Measurements from ENCODE around the gene FAM174C. TPM values are rescaled to one million over a fixed set of nuclear protein-coding genes. Genes with fewer than 3 reads are reported as not detected.

Gene FAM174C
- total RNA-seq, 1 experiment from 2014 or later = 59.4 TPM

DNA sequence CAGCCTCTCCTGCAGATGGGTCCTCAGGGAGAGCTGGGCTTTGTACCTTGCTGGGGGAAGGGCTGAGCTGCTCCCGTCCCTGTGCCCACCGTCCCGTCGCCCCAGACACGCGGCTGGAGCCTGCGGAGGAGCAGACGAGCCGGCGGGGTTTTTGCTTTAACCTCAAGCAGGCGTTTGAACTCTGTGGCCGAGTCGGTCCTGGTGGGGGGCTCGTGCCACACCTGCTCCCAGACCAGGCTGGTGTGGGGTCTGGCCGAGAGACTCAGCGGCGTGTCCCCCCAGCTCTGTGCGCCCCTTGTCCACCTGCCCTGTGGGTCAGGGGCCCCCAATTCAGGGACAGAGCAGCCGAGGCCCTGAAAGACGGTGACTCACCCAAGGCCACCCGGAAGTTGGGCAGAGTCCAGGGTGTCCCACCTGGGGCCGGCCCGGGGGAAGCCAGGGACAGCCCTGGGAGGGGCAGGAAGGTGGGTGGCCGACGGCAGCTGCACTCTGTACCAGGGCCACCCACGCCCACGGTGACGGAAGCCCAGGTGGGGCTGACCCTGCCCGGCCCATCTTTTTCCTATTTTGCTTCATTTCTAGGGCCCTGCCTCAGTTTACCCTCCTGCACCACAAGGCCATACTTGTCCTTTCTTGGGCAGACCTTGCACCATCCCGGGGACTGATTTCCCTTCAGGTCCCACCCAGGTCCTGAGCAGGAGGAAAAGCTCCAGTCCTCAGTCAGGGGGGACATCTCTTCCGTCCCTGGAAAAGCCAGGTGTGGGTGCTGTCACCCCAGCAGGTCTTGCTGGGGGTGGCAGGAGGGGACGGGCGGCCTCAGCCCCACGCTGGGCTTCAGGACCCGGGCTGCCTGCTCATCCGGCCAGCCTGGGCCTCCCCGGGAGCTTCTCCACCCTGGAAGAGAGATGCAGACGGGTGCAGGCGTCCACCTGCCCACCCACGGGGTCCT, 15.6 kb downstream of the FAM174C start (continued):
- TF ChIP-seq, protein P1, sequence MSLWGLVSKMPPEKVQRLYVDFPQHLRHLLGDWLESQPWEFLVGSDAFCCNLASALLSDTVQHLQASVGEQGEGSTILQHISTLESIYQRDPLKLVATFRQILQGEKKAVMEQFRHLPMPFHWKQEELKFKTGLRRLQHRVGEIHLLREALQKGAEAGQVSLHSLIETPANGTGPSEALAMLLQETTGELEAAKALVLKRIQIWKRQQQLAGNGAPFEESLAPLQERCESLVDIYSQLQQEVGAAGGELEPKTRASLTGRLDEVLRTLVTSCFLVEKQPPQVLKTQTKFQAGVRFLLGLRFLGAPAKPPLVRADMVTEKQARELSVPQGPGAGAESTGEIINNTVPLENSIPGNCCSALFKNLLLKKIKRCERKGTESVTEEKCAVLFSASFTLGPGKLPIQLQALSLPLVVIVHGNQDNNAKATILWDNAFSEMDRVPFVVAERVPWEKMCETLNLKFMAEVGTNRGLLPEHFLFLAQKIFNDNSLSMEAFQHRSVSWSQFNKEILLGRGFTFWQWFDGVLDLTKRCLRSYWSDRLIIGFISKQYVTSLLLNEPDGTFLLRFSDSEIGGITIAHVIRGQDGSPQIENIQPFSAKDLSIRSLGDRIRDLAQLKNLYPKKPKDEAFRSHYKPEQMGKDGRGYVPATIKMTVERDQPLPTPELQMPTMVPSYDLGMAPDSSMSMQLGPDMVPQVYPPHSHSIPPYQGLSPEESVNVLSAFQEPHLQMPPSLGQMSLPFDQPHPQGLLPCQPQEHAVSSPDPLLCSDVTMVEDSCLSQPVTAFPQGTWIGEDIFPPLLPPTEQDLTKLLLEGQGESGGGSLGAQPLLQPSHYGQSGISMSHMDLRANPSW (CRISPR knock-in tag; conservative IDR thresholded peaks at IDR 0.05; ENCODE audit: low read depth) = no peak
- TF ChIP-seq SOX15 (CRISPR knock-in tag; IDR thresholded peaks at IDR 0.05) = no peak
- TF ChIP-seq, protein P2, sequence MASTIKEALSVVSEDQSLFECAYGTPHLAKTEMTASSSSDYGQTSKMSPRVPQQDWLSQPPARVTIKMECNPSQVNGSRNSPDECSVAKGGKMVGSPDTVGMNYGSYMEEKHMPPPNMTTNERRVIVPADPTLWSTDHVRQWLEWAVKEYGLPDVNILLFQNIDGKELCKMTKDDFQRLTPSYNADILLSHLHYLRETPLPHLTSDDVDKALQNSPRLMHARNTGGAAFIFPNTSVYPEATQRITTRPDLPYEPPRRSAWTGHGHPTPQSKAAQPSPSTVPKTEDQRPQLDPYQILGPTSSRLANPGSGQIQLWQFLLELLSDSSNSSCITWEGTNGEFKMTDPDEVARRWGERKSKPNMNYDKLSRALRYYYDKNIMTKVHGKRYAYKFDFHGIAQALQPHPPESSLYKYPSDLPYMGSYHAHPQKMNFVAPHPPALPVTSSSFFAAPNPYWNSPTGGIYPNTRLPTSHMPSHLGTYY (CRISPR knock-in tag; IDR thresholded peaks at IDR 0.05) = no peak
- TF ChIP-seq, protein P3, sequence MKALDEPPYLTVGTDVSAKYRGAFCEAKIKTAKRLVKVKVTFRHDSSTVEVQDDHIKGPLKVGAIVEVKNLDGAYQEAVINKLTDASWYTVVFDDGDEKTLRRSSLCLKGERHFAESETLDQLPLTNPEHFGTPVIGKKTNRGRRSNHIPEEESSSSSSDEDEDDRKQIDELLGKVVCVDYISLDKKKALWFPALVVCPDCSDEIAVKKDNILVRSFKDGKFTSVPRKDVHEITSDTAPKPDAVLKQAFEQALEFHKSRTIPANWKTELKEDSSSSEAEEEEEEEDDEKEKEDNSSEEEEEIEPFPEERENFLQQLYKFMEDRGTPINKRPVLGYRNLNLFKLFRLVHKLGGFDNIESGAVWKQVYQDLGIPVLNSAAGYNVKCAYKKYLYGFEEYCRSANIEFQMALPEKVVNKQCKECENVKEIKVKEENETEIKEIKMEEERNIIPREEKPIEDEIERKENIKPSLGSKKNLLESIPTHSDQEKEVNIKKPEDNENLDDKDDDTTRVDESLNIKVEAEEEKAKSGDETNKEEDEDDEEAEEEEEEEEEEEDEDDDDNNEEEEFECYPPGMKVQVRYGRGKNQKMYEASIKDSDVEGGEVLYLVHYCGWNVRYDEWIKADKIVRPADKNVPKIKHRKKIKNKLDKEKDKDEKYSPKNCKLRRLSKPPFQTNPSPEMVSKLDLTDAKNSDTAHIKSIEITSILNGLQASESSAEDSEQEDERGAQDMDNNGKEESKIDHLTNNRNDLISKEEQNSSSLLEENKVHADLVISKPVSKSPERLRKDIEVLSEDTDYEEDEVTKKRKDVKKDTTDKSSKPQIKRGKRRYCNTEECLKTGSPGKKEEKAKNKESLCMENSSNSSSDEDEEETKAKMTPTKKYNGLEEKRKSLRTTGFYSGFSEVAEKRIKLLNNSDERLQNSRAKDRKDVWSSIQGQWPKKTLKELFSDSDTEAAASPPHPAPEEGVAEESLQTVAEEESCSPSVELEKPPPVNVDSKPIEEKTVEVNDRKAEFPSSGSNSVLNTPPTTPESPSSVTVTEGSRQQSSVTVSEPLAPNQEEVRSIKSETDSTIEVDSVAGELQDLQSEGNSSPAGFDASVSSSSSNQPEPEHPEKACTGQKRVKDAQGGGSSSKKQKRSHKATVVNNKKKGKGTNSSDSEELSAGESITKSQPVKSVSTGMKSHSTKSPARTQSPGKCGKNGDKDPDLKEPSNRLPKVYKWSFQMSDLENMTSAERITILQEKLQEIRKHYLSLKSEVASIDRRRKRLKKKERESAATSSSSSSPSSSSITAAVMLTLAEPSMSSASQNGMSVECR (CRISPR knock-in tag; IDR thresholded peaks at IDR 0.05; ENCODE audit: borderline replicate concordance) = no peak
- TF ChIP-seq, protein P4, sequence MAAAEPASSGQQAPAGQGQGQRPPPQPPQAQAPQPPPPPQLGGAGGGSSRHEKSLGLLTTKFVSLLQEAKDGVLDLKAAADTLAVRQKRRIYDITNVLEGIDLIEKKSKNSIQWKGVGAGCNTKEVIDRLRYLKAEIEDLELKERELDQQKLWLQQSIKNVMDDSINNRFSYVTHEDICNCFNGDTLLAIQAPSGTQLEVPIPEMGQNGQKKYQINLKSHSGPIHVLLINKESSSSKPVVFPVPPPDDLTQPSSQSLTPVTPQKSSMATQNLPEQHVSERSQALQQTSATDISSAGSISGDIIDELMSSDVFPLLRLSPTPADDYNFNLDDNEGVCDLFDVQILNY (CRISPR knock-in tag; IDR thresholded peaks at IDR 0.05) = no peak
- TF ChIP-seq, protein P5, sequence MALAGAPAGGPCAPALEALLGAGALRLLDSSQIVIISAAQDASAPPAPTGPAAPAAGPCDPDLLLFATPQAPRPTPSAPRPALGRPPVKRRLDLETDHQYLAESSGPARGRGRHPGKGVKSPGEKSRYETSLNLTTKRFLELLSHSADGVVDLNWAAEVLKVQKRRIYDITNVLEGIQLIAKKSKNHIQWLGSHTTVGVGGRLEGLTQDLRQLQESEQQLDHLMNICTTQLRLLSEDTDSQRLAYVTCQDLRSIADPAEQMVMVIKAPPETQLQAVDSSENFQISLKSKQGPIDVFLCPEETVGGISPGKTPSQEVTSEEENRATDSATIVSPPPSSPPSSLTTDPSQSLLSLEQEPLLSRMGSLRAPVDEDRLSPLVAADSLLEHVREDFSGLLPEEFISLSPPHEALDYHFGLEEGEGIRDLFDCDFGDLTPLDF (CRISPR knock-in tag; IDR thresholded peaks at IDR 0.05) = no peak
- TF ChIP-seq TEAD4 (CRISPR knock-in tag; IDR thresholded peaks at IDR 0.05) = no peak
- no peak for TF ChIP-seq NFYB (CRISPR knock-in tag; conservative IDR thresholded peaks at IDR 0.05; ENCODE audit: low read depth)
- TF ChIP-seq, protein P6, sequence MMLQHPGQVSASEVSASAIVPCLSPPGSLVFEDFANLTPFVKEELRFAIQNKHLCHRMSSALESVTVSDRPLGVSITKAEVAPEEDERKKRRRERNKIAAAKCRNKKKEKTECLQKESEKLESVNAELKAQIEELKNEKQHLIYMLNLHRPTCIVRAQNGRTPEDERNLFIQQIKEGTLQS (CRISPR knock-in tag; conservative IDR thresholded peaks at IDR 0.05) = no peak
- TF ChIP-seq EMX1 (CRISPR knock-in tag; IDR thresholded peaks at IDR 0.05) = no peak

DNA sequence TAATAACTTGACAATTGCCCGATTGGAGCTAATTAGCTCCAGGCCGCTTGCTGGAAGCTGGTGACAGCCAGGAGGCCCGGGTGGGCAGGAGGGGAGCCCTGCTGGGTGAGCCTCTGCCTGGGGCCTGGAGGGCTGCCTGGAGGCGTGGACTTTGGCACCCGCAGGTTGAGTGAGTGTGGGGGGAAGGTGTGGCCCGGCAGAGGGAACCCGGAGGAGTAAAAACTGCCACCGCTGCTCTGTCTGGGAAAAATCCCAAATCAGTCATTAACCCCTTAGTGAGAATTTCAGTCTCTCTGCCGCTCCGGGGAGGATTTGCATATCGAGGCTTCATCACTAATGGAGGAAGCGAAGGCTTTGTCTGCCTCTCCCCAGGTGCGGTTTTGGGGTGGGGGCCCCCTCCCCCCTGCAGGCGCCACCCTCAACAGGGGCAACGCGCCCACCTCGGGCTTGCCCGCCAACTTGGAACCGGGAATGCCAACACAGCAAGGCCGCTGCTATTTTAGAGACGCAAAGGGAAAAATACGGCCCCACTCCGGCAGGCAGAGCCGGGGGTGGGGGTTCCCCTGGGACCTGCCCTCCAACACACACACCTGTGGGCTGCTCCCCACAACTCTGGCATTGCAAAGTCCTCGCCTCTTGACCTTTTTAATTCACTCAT, 16.6 kb downstream of the FAM174C start:
- Mint-ChIP-seq H3K36me3 (no peaks in the 10 kb centered on the region), H3K9me3 (no peaks in the 10 kb centered on the region), H3K27me3 (ENCODE audit: low read depth) (peaks cover 8% of the 10 kb centered on the region), H3K4me3 (no peak overlapping the region), H3K4me1 (peaks cover 3% of the 10 kb centered on the region; the same call in 1 of the 2 replicates), H3K27ac (no peak overlapping the region)
- CTCF ChIA-PET = interaction anchor here (0.9 to 1.2 kb wide), 2 partner anchors 19 to 25 kb away, joined by 3 to 5 read pairs; no protein-coding TSS in a partner anchor
- no peak for ATAC-seq
- POLR2A ChIA-PET = no interaction called here
- no peak for DNase-seq (ENCODE audit: low spot score)
- no peak for TF ChIP-seq ZNF263 (CRISPR knock-in tag; IDR thresholded peaks at IDR 0.05; ENCODE audit: low read depth)
- no peak for TF ChIP-seq ZNF219 (CRISPR knock-in tag; IDR thresholded peaks at IDR 0.05; ENCODE audit: borderline replicate concordance)
- TF ChIP-seq, protein P7, sequence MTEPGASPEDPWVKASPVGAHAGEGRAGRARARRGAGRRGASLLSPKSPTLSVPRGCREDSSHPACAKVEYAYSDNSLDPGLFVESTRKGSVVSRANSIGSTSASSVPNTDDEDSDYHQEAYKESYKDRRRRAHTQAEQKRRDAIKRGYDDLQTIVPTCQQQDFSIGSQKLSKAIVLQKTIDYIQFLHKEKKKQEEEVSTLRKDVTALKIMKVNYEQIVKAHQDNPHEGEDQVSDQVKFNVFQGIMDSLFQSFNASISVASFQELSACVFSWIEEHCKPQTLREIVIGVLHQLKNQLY (CRISPR knock-in tag; IDR thresholded peaks at IDR 0.05) = no peak
- TF ChIP-seq TCF7 (CRISPR knock-in tag; IDR thresholded peaks at IDR 0.05; ENCODE audit: low read depth) = no peak
- TF ChIP-seq, protein P8, sequence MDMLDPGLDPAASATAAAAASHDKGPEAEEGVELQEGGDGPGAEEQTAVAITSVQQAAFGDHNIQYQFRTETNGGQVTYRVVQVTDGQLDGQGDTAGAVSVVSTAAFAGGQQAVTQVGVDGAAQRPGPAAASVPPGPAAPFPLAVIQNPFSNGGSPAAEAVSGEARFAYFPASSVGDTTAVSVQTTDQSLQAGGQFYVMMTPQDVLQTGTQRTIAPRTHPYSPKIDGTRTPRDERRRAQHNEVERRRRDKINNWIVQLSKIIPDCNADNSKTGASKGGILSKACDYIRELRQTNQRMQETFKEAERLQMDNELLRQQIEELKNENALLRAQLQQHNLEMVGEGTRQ (CRISPR knock-in tag; IDR thresholded peaks at IDR 0.05) = no peak
- TF ChIP-seq SP1 (CRISPR knock-in tag; conservative IDR thresholded peaks at IDR 0.05) = no peak
- TF ChIP-seq IRF2 (CRISPR knock-in tag; IDR thresholded peaks at IDR 0.05; ENCODE audit: borderline replicate concordance, low read depth) = no peak
- TF ChIP-seq NFATC4 (CRISPR knock-in tag; IDR thresholded peaks at IDR 0.05) = no peak
- TF ChIP-seq, protein P9, sequence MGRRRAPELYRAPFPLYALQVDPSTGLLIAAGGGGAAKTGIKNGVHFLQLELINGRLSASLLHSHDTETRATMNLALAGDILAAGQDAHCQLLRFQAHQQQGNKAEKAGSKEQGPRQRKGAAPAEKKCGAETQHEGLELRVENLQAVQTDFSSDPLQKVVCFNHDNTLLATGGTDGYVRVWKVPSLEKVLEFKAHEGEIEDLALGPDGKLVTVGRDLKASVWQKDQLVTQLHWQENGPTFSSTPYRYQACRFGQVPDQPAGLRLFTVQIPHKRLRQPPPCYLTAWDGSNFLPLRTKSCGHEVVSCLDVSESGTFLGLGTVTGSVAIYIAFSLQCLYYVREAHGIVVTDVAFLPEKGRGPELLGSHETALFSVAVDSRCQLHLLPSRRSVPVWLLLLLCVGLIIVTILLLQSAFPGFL (CRISPR knock-in tag; IDR thresholded peaks at IDR 0.05; ENCODE audit: borderline replicate concordance) = no peak
- TF ChIP-seq, protein P6 (CRISPR knock-in tag; conservative IDR thresholded peaks at IDR 0.05) = no peak

All from WTC11 (cell line).